Measurements from ENCODE around the gene PALM3. TPM values are rescaled to one million over a fixed set of nuclear protein-coding genes. Genes with fewer than 3 reads are reported as not detected.

PALM3 gene
- total RNA-seq, 1 experiment from 2014 or later: 2.3 TPM

DNA sequence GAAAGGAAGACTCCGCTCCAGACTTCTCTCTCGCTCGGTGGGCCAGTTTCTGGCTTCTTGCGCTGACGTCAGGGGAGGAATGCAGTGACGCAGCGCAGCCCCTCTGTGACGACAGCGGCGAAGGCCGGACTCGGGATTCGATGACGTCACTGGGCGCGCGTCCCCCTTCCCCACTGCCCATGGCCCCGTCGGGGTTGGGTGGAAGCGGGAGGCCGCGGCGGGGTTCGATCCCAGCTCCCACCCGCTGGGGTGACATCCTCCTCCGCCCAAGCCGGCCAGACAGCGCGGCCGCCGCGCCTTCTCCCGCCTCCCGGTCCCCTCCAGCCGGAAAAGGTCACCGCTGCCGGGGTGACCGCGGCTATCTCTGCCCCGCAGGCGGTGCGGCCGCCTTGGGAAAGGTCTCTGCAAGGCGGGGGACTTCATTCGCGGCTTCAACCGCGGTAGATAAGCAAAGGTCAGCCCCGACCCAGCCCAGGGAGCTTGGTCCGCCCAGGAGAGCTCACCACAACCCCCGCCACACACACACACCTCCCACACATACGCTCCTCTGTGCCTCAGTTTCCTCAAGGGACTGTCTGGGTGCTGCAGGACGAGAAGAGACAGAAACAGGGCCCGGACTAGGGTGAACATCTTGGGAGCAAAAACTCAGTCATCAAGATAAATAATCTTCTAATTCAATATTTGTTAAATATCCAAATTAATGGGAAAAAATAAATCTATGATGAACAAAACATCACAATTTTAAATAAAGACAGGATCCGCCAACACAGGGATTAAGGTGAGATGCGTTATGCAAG, 54.9 kb downstream of the PALM3 start:
- intact Hi-C loops (cut with micrococcal nuclease): loop anchor here (2.0 kb wide), 1 partner anchor 74 kb away; no protein-coding TSS in a partner anchor
- H4K20me1 ChIP-seq (ENCODE audit: low read length): no peaks in the 10 kb centered on the region
- H3F3A ChIP-seq (ENCODE audit: low read length, unreplicated experiment): peaks cover 7% of the 10 kb centered on the region
- H3K27me3 ChIP-seq (ENCODE audit: low read length): no peaks in the 10 kb centered on the region
- H2AFZ ChIP-seq (ENCODE audit: low read length): peak overlapping the region; percentile 97
- BruUV-seq (replicated peaks): TSS peak; percentile 84
- peaks cover 27% of the 10 kb centered on the region for H3K79me2 ChIP-seq (ENCODE audit: low read length)
- TF ChIP-seq EZH2phosphoT487 (IDR thresholded peaks at IDR 0.05; ENCODE audit: borderline replicate concordance, low read length): no peak
- no peak for TF ChIP-seq EZH2 (IDR thresholded peaks at IDR 0.05; ENCODE audit: low read length, unreplicated experiment)
- TF ChIP-seq CTCF (conservative IDR thresholded peaks at IDR 0.05; ENCODE audit: low read depth, low read length): no peak
- peak overlapping the region; percentile 98 for H3K9ac ChIP-seq (ENCODE audit: low read length)
- no peaks in the 10 kb centered on the region for H3K9me3 ChIP-seq (ENCODE audit: low read length)
- peaks cover 13% of the 10 kb centered on the region for H3K4me1 ChIP-seq (ENCODE audit: insufficient read depth, low read length)
- H3K27ac ChIP-seq (ENCODE audit: low read length): peak overlapping the region; percentile 91
- ChIA-PET POLR2A (ENCODE audit: unreplicated experiment) (interaction anchor here (0.6 to 1.1 kb wide), 5 partner anchors 15 to 211 kb away, joined by 3 to 4 read pairs (median 3); partner anchors contain the start of genes DCAF15 and ZSWIM4), CTCF (interaction anchor here (1.0 kb wide), 1 partner anchor 25 kb away, joined by 3 read pairs; the partner anchor contains the start of gene IL27RA)
- peak overlapping the region; percentile 85 for H3K4me2 ChIP-seq (ENCODE audit: low read length)
- DNase-seq: no peak
- no peaks in the 10 kb centered on the region for H3K36me3 ChIP-seq (ENCODE audit: low read depth, low read length)
- H3K9me2 ChIP-seq (replicated peaks; ENCODE audit: low read length): no peaks in the 10 kb centered on the region
- ATAC-seq: peak; percentile 27
- H3K4me3 ChIP-seq (ENCODE audit: low read length): peak overlapping the region; percentile 84

- H3K27me3 ChIP-seq (ENCODE audit: low read length): no peaks in the 10 kb centered on the region
- H2AFZ ChIP-seq (ENCODE audit: low read length): peak within 1 kb of the TSS; percentile 97
- H3K9ac ChIP-seq (ENCODE audit: low read length): peak within 1 kb of the TSS; percentile 98
- TF ChIP-seq EZH2phosphoT487 (IDR thresholded peaks at IDR 0.05; ENCODE audit: borderline replicate concordance, low read length) (no peak), EZH2 (IDR thresholded peaks at IDR 0.05; ENCODE audit: low read length, unreplicated experiment) (no peak), CTCF (conservative IDR thresholded peaks at IDR 0.05; ENCODE audit: low read depth, low read length) (no peak)
- peak within 1 kb of the TSS; percentile 84 for H3K4me3 ChIP-seq (ENCODE audit: low read length)
- ATAC-seq (peak; percentile 90), DNase-seq (peak; percentile 100)
- H3K27ac ChIP-seq (ENCODE audit: low read length): peak within 1 kb of the TSS; percentile 91
- intact Hi-C loops (cut with micrococcal nuclease): loop anchor here (2.0 kb wide), 1 partner anchor 75 kb away; no protein-coding TSS in a partner anchor
- BruUV-seq (replicated peaks): no TSS peak
- no peaks in the 10 kb centered on the region for H4K20me1 ChIP-seq (ENCODE audit: low read length)
- ChIA-PET POLR2A (ENCODE audit: unreplicated experiment) (interaction anchor here (0.6 to 1.1 kb wide), 5 partner anchors 14 to 211 kb away, joined by 3 to 4 read pairs (median 3); partner anchors contain the start of genes DCAF15 and ZSWIM4), CTCF (interaction anchor here (1.0 kb wide), 1 partner anchor 25 kb away, joined by 3 read pairs; the partner anchor contains the start of gene IL27RA)
- H3K9me2 ChIP-seq (replicated peaks; ENCODE audit: low read length): no peaks in the 10 kb centered on the region
- peaks cover 29% of the 10 kb centered on the region for H3K79me2 ChIP-seq (ENCODE audit: low read length)
- H3K4me2 ChIP-seq (ENCODE audit: low read length): peak within 1 kb of the TSS; percentile 85
- H3K4me1 ChIP-seq (ENCODE audit: insufficient read depth, low read length): peaks cover 13% of the 10 kb centered on the region
- peaks cover 7% of the 10 kb centered on the region for H3F3A ChIP-seq (ENCODE audit: low read length, unreplicated experiment)
- H3K9me3 ChIP-seq (ENCODE audit: low read length): no peaks in the 10 kb centered on the region
- H3K36me3 ChIP-seq (ENCODE audit: low read depth, low read length): no peaks in the 10 kb centered on the region
Observed at GRCh38 chr19:14006085-14006765, 55.7 kb downstream of the PALM3 start, which contains the start of gene RFX1. TSS of gene RFX1 (minus strand) at chr19:14006320. CDS start at chr19:13993843, 12,477 bp downstream.

All from PC-3 (cell line).